ENCODE data around the gene INSYN2B. TPM values are rescaled to one million over a fixed set of nuclear protein-coding genes. Genes with fewer than 3 reads are reported as not detected.

The INSYN2B gene
- total and polyA plus RNA-seq, 2 of the 8 experiments (the other 6 are each of a cell fraction or from before 2014, with no cell fraction given): not detected

GRCh38 chr5:170006021-170006420 lies 25.7 kb upstream of the INSYN2B start:
- H3K9me3 ChIP-seq (ENCODE audit: insufficient read depth in 2 of 2, low read depth in 1 of 2, low read length in 1 of 2): no peaks in the 10 kb centered on the region
- no peaks in the 10 kb centered on the region for H3K79me1 ChIP-seq (ENCODE audit: low read depth, low read length)
- no peaks in the 10 kb centered on the region for H4K20me1 ChIP-seq (replicated peaks in 1 of 2; ENCODE audit: control insufficient read depth in 1 of 2, insufficient read depth in 2 of 2, low read length in 2 of 2)
- H3K18ac ChIP-seq (ENCODE audit: extremely low read depth, low read length): no peak overlapping the region
- H3K23me2 ChIP-seq (ENCODE audit: low read depth, low read length): no peaks in the 10 kb centered on the region
- no peaks in the 10 kb centered on the region for H3K79me2 ChIP-seq (ENCODE audit: control insufficient read depth in 1 of 2, insufficient read depth in 2 of 2, low read length in 2 of 2)
- no peak overlapping the region for H2BK120ac ChIP-seq (replicated peaks; ENCODE audit: low read depth, low read length)
- CTCF ChIA-PET (ENCODE audit: partially characterized antibody): interaction anchor here (0.6 to 1.2 kb wide), 2 partner anchors 26 to 528 kb away, joined by 3 to 6 read pairs; partner anchors contain the start of gene INSYN2B
- H2AK5ac ChIP-seq (ENCODE audit: low read depth, low read length): no peak overlapping the region
- H4K5ac ChIP-seq (ENCODE audit: insufficient read length, low read depth, low read length): no peak overlapping the region
- no peak overlapping the region for H2AFZ ChIP-seq (ENCODE audit: low read length)
- no peak overlapping the region for H4K8ac ChIP-seq (ENCODE audit: extremely low read depth, insufficient read depth, low read length)
- H3K56ac ChIP-seq (replicated peaks; ENCODE audit: insufficient read length, low read depth, low read length): no peak overlapping the region
- no peak overlapping the region for H3K9ac ChIP-seq (replicated peaks in 1 of 4; ENCODE audit: extremely low read depth in 1 of 4, low read depth in 3 of 4, low read length in 3 of 4)
- no peak overlapping the region for H2BK20ac ChIP-seq (ENCODE audit: low read length)
- no peak overlapping the region for H3K23ac ChIP-seq (ENCODE audit: insufficient read length)
- no peak overlapping the region for H3K4me2 ChIP-seq (ENCODE audit: insufficient read depth in 1 of 2, low read depth in 2 of 2, low read length in 2 of 2)
- H2BK15ac ChIP-seq (ENCODE audit: low read length): no peak overlapping the region
- no peak overlapping the region for H3K4me3 ChIP-seq (ENCODE audit: extremely low read depth in 1 of 4, insufficient read depth in 2 of 4, low read depth in 3 of 4, low read length in 4 of 4)
- no peaks in the 10 kb centered on the region for H3K36me3 ChIP-seq (ENCODE audit: control insufficient read depth in 2 of 4, insufficient read depth in 4 of 4, low read length in 3 of 4)
- H2BK5ac ChIP-seq (ENCODE audit: low read depth, low read length): no peak overlapping the region
- DNase-seq (ENCODE audit: low read depth in 1 of 2, low spot score in 2 of 2): no peak
- no peak overlapping the region for H3K4ac ChIP-seq (replicated peaks; ENCODE audit: insufficient read length, low read depth, low read length)
- WGBS, 2 experiments (ENCODE audit: extremely low coverage in 1 of 2, insufficient coverage in 1 of 2, insufficient read length in 1 of 2, insufficient replicate concordance in 2 of 2, low coverage in 1 of 2, low lambda C conversion rate in 2 of 2, missing lambda C conversion rate in 1 of 2): 92% methylated on average over 6 of the region's 6 CpGs; no CpG with 5 or more reads in 1 of the 2 experiments
- no peaks in the 10 kb centered on the region for H3K4me1 ChIP-seq (replicated peaks in 1 of 4; ENCODE audit: control insufficient read depth in 3 of 4, insufficient read depth in 4 of 4, low read length in 3 of 4)
- H2BK12ac ChIP-seq (ENCODE audit: low read depth, low read length): no peak overlapping the region
- no peak for FAIRE-seq
- no peak overlapping the region for H3K27ac ChIP-seq (ENCODE audit: low read depth, low read length)
- no peak overlapping the region for H4K91ac ChIP-seq (replicated peaks; ENCODE audit: insufficient read length, low read length)
- no peaks in the 10 kb centered on the region for H3K27me3 ChIP-seq (replicated peaks in 1 of 4; ENCODE audit: control insufficient read depth in 3 of 4, extremely low read depth in 1 of 4, insufficient read depth in 3 of 4, low read length in 3 of 4)
- POLR2A ChIA-PET (ENCODE audit: partially characterized antibody): no interaction called here
- no peak overlapping the region for H3K14ac ChIP-seq (ENCODE audit: insufficient read length)
- TF ChIP-seq CTBP2 (IDR thresholded peaks at IDR 0.05; ENCODE audit: borderline replicate concordance, insufficient read depth, insufficient read length, low read length) (no peak), SP1 (IDR thresholded peaks at IDR 0.05; ENCODE audit: low read depth, low read length) (no peak), RXRA (IDR thresholded peaks at IDR 0.05; ENCODE audit: insufficient read depth, low read depth, low read length) (no peak), CTCF (IDR thresholded peaks at IDR 0.05; ENCODE audit: control extremely low read depth in 1 of 3, insufficient read depth in 1 of 3, low read depth in 1 of 3, low read length in 3 of 3) (no peak), NANOG (IDR thresholded peaks at IDR 0.05; ENCODE audit: insufficient read depth, low read depth, low read length, poor library complexity, severe bottlenecking) (no peak), GABPA (IDR thresholded peaks at IDR 0.05; ENCODE audit: borderline replicate concordance, insufficient read depth, low read length) (no peak), ATF3 (IDR thresholded peaks at IDR 0.05; ENCODE audit: insufficient read depth, low read depth, low read length) (no peak), RAD21 (IDR thresholded peaks at IDR 0.05 in 1 of 2, conservative IDR thresholded peaks at IDR 0.05 in 1 of 2; ENCODE audit: low read depth in 2 of 2, low read length in 2 of 2) (no peak), POLR2AphosphoS5 (IDR thresholded peaks at IDR 0.05; ENCODE audit: low read depth, low read length) (no peak), CREB1 (IDR thresholded peaks at IDR 0.05) (no peak), JUN (IDR thresholded peaks at IDR 0.05; ENCODE audit: low read depth, low read length) (no peak)
